Ishikawa (cell line): ENCODE measurements around the gene ADAMTS13.

Source experiments
- CREB1 ChIP-seq: IDR thresholded peaks from 2 replicates; pipeline ENCODE4 v1.6.1; 2012; ENCODE audit warnings: low read depth
- EP300 ChIP-seq: IDR thresholded peaks from 2 replicates; pipeline ENCODE4 v1.6.1; 2012; ENCODE audit warnings: borderline replicate concordance
- FOXM1 ChIP-seq: IDR thresholded peaks from 2 replicates; pipeline ENCODE4 v1.6.1; 2012; ENCODE audit warnings: low read depth, borderline replicate concordance
- MAX ChIP-seq: IDR thresholded peaks from 2 replicates; pipeline ENCODE4 v1.6.1; 2012
- REST ChIP-seq: IDR thresholded peaks from 2 replicates; pipeline ENCODE4 v1.6.1; 2012; ENCODE audit warnings: low read depth, mild to moderate bottlenecking
- TCF12 ChIP-seq: IDR thresholded peaks from 2 replicates; pipeline ENCODE4 v1.6.1; 2012; ENCODE audit warnings: low read depth
- YY1 ChIP-seq: IDR thresholded peaks from 2 replicates; pipeline ENCODE4 v1.6.1; 2012; ENCODE audit warnings: low read depth

- TF ChIP-seq EP300 (no peak), REST (no peak), FOXM1 (no peak), CREB1 (no peak), TCF12 (no peak), YY1 (no peak), MAX (no peak)
Observed at GRCh38 chr9:133487331-133487725, 65.2 kb downstream of the ADAMTS13 start.
